Measurements from ENCODE around the gene DAAM1.

Gene DAAM1

DNA sequence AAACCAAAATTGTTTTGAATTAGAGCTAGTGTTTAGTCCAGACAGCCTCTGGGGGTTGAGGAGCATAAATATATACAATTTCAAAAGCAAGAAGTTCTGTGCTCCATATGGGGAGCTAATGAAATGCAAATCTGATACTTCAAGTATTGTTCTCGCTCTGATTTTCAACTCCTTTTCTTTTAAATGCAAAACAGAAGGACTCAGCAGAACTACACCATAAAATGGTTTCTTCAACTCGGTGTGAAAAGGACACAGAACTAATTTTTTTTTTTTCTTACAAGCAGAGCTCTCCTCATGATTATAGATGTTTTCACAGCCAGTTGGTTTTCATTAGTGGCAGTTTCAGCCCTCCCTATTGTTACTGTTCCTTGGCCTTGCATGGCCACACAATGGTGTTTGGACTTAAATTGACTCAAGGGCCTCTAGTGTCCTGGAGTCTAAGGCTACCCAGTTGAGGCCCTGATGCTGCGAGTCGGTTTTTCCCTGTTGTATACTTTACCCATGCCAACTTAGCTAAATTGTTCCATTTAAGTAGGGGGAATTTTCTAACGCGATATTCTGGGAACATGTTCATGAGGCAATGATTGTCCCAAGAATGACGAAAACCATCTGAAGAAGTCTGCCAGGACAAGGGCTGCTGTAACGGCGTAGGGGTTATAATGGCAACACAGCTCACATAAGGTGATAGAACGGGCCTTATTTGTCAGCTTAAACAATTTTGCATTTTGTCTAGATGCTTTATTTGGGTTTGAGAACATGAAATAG, 156.4 kb downstream of the DAAM1 start:
- H3K4me1 ChIP-seq (ENCODE audit: control insufficient read depth in 1 of 2, insufficient read depth in 1 of 2, low read depth in 1 of 2, low read length in 1 of 2) = peaks cover 6 to 17% of the 10 kb centered on the region in 2 experiments
- no peaks in the 10 kb centered on the region for H3K27me3 ChIP-seq
- TF ChIP-seq, protein P1, sequence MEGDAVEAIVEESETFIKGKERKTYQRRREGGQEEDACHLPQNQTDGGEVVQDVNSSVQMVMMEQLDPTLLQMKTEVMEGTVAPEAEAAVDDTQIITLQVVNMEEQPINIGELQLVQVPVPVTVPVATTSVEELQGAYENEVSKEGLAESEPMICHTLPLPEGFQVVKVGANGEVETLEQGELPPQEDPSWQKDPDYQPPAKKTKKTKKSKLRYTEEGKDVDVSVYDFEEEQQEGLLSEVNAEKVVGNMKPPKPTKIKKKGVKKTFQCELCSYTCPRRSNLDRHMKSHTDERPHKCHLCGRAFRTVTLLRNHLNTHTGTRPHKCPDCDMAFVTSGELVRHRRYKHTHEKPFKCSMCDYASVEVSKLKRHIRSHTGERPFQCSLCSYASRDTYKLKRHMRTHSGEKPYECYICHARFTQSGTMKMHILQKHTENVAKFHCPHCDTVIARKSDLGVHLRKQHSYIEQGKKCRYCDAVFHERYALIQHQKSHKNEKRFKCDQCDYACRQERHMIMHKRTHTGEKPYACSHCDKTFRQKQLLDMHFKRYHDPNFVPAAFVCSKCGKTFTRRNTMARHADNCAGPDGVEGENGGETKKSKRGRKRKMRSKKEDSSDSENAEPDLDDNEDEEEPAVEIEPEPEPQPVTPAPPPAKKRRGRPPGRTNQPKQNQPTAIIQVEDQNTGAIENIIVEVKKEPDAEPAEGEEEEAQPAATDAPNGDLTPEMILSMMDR (IDR thresholded peaks at IDR 0.05) = no peak
- H3K9me3 ChIP-seq = no peaks in the 10 kb centered on the region
- no peak overlapping the region for H3K27ac ChIP-seq
- H3K36me3 ChIP-seq = no peaks in the 10 kb centered on the region
- no peak overlapping the region for H3K4me3 ChIP-seq (ENCODE audit: low read depth in 1 of 2, low read length in 1 of 2)

DNA sequence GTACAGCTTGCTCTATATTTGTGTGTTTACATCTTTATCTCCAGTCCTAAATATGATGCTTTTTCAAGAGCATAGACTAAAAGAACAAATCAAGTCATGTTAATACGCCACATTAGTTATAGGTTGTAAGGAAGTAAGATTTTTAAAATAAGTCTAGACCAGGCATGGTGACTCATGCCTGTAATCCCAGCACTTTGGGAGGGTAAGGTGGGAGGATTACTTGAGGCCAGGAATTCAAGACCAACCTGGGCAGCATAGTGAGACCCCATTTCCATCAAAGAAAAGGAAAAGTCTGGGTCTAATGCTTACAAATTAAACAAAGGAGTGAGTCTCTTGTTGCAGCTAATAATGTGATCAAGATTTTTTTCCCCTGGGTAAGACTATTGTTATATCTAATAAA, 157.9 kb downstream of the DAAM1 start:
- peaks cover 6 to 17% of the 10 kb centered on the region in 2 experiments for H3K4me1 ChIP-seq (ENCODE audit: control insufficient read depth in 1 of 2, insufficient read depth in 1 of 2, low read depth in 1 of 2, low read length in 1 of 2)
- H3K4me3 ChIP-seq (ENCODE audit: low read depth in 1 of 2, low read length in 1 of 2) = no peak overlapping the region
- H3K9me3 ChIP-seq = no peaks in the 10 kb centered on the region
- no peaks in the 10 kb centered on the region for H3K27me3 ChIP-seq
- H3K27ac ChIP-seq = no peak overlapping the region
- H3K36me3 ChIP-seq = no peaks in the 10 kb centered on the region
- TF ChIP-seq, protein P1 (IDR thresholded peaks at IDR 0.05) = no peak

DNA sequence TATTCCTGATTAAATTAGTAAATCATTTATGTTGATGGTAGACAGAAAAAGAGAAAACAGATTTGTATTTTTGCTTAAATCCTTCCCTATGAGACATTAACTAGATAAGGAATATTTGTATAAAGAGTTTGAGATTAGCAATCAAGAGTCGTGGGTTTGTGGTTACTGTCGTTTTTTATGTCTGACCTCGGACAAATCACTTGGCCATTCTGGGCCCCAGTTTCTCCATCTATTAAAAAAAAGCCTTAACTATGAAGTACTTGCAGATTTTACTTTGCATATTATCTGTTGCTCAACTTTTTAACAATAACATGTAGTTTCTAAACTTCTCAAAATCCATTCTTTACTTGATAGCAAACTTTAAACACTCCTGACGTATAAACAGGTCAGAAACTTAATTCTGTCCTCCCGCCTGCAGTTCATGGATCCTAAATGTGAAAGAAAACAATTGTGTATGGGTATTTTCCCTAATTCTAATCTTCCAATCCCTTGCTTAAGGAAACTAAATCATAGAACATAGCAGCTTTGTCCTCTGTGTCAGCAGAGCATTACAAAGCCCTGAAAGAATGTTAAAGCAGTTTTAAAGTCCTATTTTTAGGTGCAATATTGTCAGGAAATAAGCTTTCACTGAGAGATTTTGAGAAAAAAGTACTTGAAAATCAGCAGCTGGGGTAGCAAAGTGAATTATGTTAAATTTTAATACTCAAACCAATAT, 158.5 kb downstream of the DAAM1 start:
- Histone ChIP-seq H3K9me3 (no peaks in the 10 kb centered on the region), H3K4me3 (ENCODE audit: low read depth in 1 of 2, low read length in 1 of 2) (no peak overlapping the region), H3K4me1 (ENCODE audit: control insufficient read depth in 1 of 2, insufficient read depth in 1 of 2, low read depth in 1 of 2, low read length in 1 of 2) (peaks cover 6 to 17% of the 10 kb centered on the region in 2 experiments), H3K27ac (no peak overlapping the region), H3K27me3 (no peaks in the 10 kb centered on the region), H3K36me3 (no peaks in the 10 kb centered on the region)
- TF ChIP-seq, protein P1 (IDR thresholded peaks at IDR 0.05) = no peak

DNA sequence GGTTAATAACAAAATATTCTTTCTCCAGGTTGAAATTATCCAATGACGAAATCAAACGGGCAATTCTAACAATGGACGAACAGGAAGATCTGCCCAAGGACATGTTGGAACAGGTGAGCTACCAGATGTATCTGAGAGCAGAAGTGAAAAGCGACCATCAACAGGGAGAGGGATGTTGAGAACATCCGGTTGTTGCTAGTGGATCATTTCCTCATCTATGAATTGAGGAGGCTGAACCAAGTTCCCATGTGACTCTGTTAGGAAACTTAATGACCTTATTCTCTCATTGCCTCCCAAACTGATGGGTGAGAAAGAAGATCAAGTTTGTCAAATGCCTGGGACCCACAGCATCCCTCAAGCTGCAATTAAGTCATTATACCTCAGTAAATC, 159.0 kb downstream of the DAAM1 start:
- Histone ChIP-seq H3K4me3 (ENCODE audit: low read depth in 1 of 2, low read length in 1 of 2) (no peak overlapping the region), H3K27ac (no peak overlapping the region), H3K4me1 (ENCODE audit: control insufficient read depth in 1 of 2, insufficient read depth in 1 of 2, low read depth in 1 of 2, low read length in 1 of 2) (peaks cover 6 to 17% of the 10 kb centered on the region in 2 experiments), H3K36me3 (no peaks in the 10 kb centered on the region), H3K9me3 (no peaks in the 10 kb centered on the region), H3K27me3 (no peaks in the 10 kb centered on the region)
- TF ChIP-seq, protein P1 (IDR thresholded peaks at IDR 0.05) = no peak

DNA sequence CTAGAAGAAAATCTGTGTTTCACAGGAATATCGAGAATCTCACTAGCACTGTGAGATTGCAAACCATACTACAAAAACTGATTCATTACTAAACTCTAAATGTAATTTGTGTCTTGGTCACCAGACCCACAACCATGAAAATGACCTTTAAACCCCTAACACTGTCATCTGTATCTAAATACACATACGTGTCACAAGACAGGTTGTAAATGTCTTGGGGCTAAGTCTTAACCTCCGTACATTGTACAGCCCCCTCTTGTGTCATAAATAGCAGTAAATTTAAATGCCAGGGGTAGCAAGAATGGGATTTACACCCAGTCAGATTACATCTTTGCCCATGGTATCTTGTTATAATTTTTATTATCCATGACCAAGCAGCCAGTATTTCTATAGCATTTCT, 159.4 kb downstream of the DAAM1 start:
- H3K27ac ChIP-seq = no peak overlapping the region
- H3K27me3 ChIP-seq = no peaks in the 10 kb centered on the region
- TF ChIP-seq, protein P1 (IDR thresholded peaks at IDR 0.05) = no peak
- H3K4me1 ChIP-seq (ENCODE audit: control insufficient read depth in 1 of 2, insufficient read depth in 1 of 2, low read depth in 1 of 2, low read length in 1 of 2) = peaks cover 6 to 17% of the 10 kb centered on the region in 2 experiments
- H3K36me3 ChIP-seq = no peaks in the 10 kb centered on the region
- H3K9me3 ChIP-seq = no peaks in the 10 kb centered on the region
- no peak overlapping the region for H3K4me3 ChIP-seq (ENCODE audit: low read depth in 1 of 2, low read length in 1 of 2)

Measured in neutrophil (primary cell).